ENCODE measurements around the gene PRAC1. TPM values are rescaled to one million over a fixed set of nuclear protein-coding genes. Genes with fewer than 3 reads are reported as not detected.

The PRAC1 gene
- total and polyA plus RNA-seq, 8 donors = not detected

GRCh38 chr17:48747445-48748363 is 25.4 kb upstream of the PRAC1 start:
- WGBS, 2 donors = 8 to 11% methylated on average over 52 to 53 of the region's 53 CpGs
- Histone ChIP-seq H3K4me3 (no peak overlapping the region), H3K27ac (no peak overlapping the region), H3K9me3 (no peaks in the 10 kb centered on the region), H3K36me3 (no peaks in the 10 kb centered on the region), H3K4me1 (no peaks in the 10 kb centered on the region), H3K27me3 (peaks cover 14 to 85% (median 36%) of the 10 kb centered on the region in 4 donors)
- intact Hi-C loops (cut with DNase I) = no loop called here
- FAIRE-seq (no peak), ATAC-seq (no peak), DNase-seq (no peak)
- TF ChIP-seq CTCF (IDR thresholded peaks at IDR 0.05) = no peak

GRCh38 chr17:48746916-48747444 is 24.7 kb upstream of the PRAC1 start:
- no peak for TF ChIP-seq CTCF (IDR thresholded peaks at IDR 0.05)
- H3K27me3 ChIP-seq = peaks cover 14 to 79% (median 34%) of the 10 kb centered on the region in 4 donors
- no peaks in the 10 kb centered on the region for H3K4me1 ChIP-seq
- FAIRE-seq = no peak
- intact Hi-C loops (cut with DNase I) = no loop called here
- no peaks in the 10 kb centered on the region for H3K36me3 ChIP-seq
- no peak for ATAC-seq
- no peak overlapping the region for H3K4me3 ChIP-seq
- 5 to 6% methylated on average over 21 of the region's 21 CpGs for whole genome bisulfite sequencing, 2 donors
- no peak overlapping the region for H3K27ac ChIP-seq
- H3K9me3 ChIP-seq = no peaks in the 10 kb centered on the region
- DNase-seq = no peak

GRCh38 chr17:48745381-48746275 is 23.3 kb upstream of the PRAC1 start:
- H3K9me3 ChIP-seq = no peaks in the 10 kb centered on the region
- no peak for TF ChIP-seq CTCF (IDR thresholded peaks at IDR 0.05)
- 16 to 18% methylated on average over 12 of the region's 12 CpGs for WGBS, 2 donors
- intact Hi-C loops (cut with DNase I) = no loop called here
- H3K4me3 ChIP-seq = no peak overlapping the region
- H3K36me3 ChIP-seq = no peaks in the 10 kb centered on the region
- H3K4me1 ChIP-seq = no peaks in the 10 kb centered on the region
- ATAC-seq (no peak), DNase-seq (no peak), FAIRE-seq (no peak)
- H3K27ac ChIP-seq = no peak overlapping the region
- peaks cover 14 to 81% (median 37%) of the 10 kb centered on the region in 4 donors for H3K27me3 ChIP-seq

- DNase-seq (no peak), ATAC-seq (no peak), FAIRE-seq (no peak)
- H3K9me3 ChIP-seq = no peaks in the 10 kb centered on the region
- H3K27ac ChIP-seq = no peak overlapping the region
- intact Hi-C loops (cut with DNase I) = no loop called here
- no peak overlapping the region for H3K4me3 ChIP-seq
- no peak for TF ChIP-seq CTCF (IDR thresholded peaks at IDR 0.05)
- peaks cover 6 to 68% (median 25%) of the 10 kb centered on the region in 4 donors for H3K27me3 ChIP-seq
- H3K4me1 ChIP-seq = no peaks in the 10 kb centered on the region
- H3K36me3 ChIP-seq = no peaks in the 10 kb centered on the region
Measured at GRCh38 chr17:48740537-48740936, 18.2 kb upstream of the PRAC1 start.

Data from pancreas (tissue), 10 donors.